GM19239 (cell line): ENCODE results near the gene DAB1.

Source experiments
- DNase-seq: peaks from one replicate; pipeline ENCODE4 v3.0.0; 2011; ENCODE audit warnings: low spot score; ENCODE audit not compliant: insufficient read length
- FAIRE-seq: peaks from 2 replicates; lab custom pipeline; 2011; peaks lifted over from hg19 to GRCh38; lab: Jason Lieb, UNC

Gene DAB1

DNA sequence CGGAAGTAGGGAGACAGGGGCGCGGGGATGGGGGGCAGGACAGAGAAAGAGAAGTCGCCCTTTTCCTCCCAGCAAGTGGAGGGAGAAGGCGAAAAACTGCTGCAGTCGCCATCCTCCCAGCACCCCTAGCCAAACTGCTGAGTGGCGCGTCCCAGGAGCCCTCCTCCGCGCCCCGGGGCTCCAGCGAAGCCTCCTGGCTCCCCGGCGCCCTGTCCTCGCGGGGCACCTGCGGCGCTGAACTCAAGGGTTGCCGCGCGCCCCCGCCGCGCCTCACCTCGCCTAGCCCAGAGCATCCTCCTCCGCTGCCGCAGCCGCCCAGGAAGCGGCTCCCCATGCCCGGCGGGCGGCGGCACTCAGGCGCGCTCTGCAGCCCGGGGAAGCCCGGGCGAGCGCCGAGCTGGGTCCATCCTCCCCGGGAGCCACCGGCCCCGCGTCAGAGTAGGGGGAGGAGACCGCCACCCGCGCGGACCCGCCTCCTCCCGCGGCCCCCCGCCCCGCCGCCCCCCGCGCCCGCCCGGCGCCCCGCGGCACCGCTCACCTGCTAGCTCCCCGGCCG, at the start of gene DAB1:
Gene DAB1 (minus strand): TSS at position 405 of the 556 bp plus-strand sequence. CDS start 133,030 bp downstream, outside the sequence.
- no peak for DNase-seq
- FAIRE-seq: no peak

DNA sequence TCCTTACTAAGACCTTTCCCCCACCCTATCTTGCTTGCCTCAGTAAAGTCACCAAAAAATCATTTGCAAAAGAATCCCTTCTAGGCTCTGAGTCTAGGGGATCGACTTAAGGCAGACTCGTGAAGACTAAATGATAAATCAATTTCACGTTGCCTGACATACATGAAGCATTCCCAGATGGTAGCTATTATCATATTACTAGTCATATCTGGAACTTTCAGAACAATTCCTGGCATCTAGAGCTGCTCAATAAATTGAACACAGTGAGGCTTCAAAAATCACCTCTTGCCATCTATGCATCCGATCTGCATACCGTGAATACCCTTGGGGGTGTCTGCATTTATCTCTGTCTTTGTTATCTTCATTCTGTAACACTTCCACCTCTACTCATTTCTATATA, 49.6 kb upstream of the DAB1 start:
- FAIRE-seq (no peak), DNase-seq (no peak)

DNA sequence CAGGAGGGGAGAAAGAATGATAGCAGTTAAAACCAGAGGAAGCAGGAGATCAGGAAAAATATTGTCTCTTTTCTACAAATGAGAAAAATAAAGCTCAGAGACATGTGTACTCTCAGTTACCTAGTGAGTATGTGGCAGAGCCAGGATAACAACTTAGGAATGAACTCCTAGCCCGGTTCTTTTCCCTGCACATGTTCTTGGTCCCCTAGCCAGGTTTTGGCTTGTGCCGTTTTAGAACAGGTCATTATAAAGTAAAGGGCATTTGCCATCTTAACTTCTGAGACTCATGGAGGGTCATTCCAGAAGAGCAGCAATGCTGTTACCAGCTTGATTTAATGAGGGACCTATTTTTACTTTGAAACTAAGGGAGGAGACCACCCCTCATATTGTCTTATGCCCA, 48.1 kb upstream of the DAB1 start:
- DNase-seq: no peak
- no peak for FAIRE-seq

DNA sequence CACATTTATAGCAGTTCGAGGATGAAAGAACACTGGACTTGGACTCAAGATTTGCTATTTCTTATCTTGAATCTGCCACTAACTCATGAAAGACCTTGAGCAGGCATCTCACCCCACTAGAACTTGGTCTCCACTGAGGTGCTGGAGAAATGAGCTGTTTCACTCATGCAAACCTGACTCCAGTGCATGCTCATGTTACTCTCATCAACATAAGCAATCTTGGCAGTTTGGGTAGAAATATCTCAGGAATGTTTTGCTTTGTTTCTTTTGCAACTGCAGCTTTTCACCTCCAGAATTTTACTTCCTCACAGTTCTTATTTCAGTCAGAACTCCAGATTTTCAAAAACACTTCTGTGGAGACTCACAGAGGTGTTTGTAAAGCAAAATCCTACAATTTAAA, 46.2 kb upstream of the DAB1 start:
- FAIRE-seq (no peak), DNase-seq (no peak)

DNA sequence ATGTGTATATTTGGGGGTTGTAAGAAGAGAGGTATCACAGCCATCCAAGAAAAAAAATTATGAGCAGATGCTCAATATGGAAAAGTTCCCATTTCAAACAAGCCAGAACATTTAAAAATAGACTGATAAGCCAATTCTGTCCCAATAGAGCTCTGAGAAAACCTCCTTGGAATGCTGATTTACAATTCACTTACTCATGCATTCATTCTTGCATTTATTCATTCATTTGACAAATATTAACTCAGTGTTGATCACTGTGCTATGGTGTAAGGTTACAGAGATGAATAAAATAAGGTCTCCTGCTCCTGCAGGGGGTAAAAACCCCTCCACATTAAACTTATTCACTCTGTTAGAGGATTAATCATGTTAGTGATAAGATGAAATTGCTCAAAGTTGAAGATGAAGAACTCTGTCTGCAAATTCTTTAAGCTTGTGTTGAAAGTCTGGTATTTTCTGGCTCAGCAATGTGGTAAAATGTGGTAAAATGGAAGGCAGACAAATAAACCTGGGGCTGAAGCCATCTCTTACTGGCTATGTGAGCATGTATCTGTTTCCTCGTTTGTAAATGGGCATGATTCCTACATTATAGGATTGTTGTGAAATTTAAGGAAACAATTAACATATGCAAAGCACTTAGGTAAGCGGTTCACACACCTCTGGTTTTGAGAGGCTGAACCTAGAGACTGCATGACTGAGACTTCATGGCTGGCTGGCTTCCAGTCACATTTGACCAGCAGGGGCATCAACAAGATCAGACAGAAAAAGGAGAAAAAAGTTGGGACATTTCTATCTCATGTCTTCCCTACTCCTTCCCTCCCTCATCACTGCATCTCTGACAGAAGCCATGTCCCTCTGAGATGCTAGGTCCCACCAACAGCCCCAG, 45.0 kb upstream of the DAB1 start:
- no peak for DNase-seq
- FAIRE-seq: no peak

DNA sequence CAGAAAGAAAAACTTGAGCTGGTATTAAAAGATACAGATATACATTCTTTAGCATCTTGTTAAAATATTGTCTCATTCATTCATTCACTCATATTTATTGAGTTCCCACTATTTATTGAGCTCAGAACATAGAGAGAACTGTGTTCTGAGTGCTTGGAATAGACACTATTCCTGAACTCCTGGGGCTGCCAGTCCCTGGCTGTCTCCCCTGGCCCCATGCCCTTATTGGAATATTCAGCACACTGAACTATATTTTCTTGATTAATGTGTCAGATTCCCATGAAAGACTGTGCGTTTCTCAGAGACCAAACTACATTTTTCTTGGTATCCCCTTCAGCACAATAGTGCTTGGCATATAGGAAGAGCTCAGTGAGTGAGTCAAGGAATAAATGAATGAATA, 44.0 kb upstream of the DAB1 start:
- DNase-seq (no peak), FAIRE-seq (no peak)

DNA sequence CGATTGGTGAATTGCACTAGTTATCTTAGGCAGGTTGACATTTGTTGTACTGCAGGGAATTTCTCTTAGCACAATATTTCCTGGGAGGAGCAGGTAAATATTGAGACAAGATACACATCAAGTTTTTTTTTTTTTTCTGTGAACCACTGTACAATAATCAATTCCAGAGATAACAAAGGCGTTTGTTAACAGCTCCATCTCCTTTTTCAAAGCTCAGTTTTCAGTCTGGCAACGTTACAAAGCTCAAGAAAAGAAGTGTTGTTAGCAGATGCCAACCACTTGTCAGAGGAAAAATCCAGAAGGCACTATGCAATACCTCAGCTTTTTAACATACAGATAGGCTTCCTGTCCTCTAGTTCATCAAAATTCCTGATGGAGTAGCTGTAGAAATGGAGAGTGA, 40.9 kb upstream of the DAB1 start:
- FAIRE-seq (no peak), DNase-seq (no peak)

DNA sequence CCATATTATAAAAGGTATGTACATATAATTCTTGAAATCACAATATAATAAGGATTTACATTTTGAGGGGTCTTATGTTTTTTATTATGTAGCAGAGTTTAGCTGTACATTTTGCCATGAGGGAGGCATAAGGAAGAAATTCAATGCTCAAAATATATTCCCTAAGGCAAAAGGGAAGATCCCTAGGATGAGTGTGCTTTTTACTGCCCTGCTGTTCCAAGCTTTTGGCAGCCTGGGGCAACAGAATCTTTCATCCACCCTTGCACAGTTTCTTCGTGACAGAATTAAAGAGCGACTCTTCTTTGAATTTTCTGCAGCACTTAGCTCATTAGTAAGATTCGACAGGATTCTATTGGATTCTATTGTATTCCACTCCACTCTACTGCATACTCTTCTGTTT, 39.5 kb upstream of the DAB1 start:
- FAIRE-seq (no peak), DNase-seq (no peak)

DNA sequence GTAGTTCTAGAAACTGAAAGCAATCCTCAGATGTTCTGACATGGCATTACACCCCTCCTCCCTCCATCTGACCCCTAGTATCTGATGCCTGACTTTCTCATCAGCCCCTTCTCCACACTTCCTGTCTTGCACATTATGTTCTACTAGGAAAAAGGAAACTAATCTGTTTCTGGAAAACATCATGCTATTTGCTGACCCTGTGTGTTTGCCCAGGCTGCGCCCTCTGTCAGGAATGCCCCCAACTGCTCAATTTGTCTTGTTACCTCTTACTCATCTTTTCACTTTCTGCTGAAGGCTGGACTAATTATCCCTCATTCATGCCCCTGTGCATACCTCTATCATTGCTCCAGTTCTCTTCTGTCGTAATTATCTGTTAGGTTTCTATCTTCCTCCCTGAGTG, 37.5 kb upstream of the DAB1 start:
- FAIRE-seq (no peak), DNase-seq (no peak)

DNA sequence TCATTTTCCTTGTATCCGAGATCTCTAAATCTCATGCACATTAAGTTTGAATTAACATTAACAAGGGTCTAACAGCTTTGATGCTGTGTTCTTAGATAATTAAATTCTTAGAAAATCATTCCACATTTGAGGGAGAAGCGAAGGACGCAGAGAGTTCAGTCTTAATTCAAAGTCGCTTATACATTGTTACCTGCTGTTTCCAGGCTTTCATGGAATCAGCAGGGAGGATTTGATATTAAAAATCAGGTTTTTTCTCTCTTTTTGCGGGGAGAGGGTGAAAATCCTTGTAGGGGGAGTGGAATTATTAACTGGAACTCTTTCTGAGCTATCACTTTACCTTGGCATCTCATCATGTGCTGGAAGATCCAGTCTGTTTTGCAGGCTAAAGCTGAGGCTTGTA, 27.7 kb upstream of the DAB1 start:
- no peak for FAIRE-seq

DNA sequence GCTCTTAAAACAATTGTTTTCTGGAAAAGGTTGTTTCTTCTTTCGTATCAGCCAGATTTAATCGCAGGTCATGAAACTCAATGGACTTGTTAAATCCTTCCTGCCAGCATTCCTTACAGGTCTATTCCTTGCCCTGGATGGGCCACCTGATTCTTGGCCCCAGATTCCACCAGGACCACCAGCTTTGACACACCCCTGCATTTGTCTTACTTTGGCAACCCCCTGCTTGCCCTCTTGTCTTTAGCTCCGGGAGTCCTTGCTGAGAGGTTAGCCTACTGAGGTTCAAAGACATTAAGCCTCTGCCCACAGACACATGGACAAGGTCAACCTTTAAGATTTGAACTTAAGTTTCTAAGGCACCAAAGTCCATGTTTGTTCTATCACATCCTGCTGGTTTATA, 27.1 kb upstream of the DAB1 start:
- FAIRE-seq: no peak
- DNase-seq: no peak

More for the DNA sequence above, 27.7 kb upstream of the DAB1 start:
- no peak for DNase-seq

DNA sequence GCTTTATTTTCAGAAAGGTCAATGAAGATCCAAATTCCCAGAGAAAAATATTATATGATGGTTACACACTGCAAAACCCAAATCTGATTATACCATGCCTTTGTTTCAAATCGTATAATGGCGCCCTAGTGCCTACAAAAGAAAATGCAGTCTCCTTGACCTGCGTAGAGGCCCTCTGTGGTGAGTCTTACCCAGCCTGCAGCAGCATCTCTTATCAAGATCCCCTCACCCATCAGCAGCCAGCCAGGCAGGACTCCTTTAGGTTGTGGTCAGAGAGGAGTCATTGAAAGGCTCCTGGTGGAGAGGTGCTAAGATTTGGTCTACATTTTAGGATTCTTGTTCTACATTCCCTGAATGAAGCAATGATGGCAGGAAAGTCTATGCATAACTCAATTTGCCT, 23.7 kb upstream of the DAB1 start:
- no peak for FAIRE-seq

DNA sequence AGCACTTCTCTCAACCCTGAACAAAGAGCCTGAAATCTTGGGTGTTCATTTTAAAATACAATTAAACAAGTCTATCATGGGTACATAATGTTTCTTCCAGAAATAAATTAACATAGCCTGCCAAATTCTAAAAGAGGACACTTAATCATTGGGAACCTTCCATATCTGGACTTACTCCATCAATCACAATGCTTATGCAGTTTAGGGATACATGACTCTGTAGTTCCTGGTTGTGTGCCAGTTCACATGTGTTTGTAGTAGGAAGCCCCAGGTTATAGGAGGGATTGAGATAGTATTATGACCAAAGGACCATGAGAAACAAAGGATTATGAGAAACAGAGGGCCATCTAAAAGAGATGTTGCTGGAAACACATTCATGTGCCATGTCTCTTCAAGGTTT, 19.1 kb upstream of the DAB1 start:
- FAIRE-seq: no peak

More for the DNA sequence above, 23.7 kb upstream of the DAB1 start:
- no peak for DNase-seq

DNA sequence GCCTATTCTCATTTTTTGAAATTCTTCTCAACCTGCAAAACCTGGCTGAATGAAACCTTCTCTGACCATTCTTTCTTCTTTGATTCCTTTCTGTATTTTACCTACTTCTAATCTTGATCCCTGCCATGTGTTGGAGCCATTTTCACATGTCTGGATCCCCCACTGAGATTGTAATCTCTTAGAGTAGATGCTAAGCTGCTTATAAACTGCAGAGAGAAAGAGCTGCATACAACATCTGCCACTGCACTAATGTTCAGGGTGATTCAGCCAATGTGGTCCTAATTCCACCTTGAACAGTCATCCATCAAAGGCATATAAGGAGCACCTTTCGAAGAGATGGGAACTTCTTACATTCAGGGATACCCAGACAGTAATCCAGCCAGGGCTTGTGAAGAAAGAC, 16.2 kb upstream of the DAB1 start:
- FAIRE-seq (no peak), DNase-seq (no peak)

More for the DNA sequence above, 19.1 kb upstream of the DAB1 start:
- DNase-seq: no peak

DNA sequence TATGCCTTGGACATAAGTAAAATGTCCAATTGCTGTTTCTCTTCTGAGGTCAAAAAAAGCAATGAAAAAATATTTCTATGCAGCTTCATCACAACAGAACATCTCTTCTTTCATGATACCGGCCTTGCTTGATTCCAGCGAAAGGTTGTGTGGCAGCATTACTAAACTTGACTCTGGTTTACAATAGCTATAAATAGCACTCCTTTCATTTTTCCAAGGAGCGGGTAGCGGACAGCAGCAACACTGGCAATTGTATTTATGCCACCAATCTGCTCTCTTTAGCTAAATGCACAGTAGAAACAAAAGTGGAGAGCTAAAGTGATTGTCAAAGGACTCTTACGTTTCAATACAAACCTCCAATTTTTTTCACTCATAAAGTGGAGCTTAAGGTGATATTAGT, 7.5 kb upstream of the DAB1 start:
- no peak for DNase-seq
- no peak for FAIRE-seq

DNA sequence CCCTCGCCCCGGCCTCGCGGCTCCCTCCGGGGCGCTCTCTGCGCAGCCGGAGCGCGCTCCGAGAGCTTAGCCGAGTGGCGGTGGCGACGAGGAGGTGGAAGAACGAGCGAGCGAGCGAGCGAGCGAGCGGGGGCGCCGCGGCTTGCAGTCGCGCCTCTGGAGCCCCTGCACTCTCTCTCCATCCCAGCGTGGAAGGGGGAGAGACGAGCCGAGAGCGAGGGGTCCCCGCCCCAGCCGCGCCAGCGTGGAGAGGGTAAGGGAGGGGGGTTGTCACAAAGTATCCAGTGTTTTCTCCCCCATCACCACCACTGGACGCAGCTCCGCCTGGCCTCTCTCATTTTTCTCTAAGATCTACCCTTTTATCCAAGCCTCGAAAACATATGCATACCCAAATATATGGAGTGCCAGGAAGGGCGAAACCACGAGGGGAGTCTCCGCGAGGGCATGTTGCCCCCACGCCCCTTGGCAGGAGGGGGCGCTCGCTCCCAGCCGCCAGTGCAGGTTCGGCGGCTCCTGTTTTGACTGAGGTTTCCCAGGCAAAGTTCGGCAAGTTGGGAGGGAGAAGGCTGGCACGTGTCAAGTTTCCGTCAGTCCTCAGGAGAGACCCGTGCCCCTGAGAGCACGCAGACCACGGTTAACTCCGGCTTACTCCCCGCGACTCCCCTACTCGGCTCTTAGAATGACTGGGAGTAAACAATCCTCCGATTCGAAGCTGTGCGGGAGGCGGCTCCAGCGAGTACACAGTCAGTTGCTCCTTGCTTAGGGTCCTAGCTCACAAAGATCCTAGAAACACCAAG, 569 bp upstream of the DAB1 start:
- FAIRE-seq: no peak
- no peak for DNase-seq

DNA sequence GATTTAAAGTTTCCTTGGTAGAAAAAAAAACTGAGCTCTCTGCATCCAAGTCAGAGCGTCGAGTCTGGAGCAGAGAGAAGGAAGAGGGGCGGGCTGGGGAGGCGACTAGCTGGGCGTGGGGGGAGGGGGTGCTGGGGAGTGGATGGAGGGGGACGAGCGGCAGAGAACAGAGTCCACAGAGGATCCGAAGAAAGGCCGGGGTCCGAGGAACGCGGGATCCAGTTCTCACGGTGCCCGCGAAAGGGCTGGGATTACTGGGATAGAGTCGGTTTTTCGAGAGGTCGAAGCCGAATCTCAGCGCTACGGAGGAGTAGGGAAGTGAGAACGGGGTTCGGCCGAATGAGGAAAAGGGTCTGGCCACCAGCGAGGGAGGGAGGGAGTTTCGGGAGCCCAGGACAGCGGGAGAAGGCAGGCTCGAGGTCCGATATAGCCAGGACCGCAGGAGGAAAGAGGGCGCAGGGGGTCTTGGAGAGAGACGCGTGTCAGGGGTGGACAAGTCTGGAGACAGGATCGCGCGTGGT, 665 bp downstream of the DAB1 start:
- FAIRE-seq: no peak
- no peak for DNase-seq

DNA sequence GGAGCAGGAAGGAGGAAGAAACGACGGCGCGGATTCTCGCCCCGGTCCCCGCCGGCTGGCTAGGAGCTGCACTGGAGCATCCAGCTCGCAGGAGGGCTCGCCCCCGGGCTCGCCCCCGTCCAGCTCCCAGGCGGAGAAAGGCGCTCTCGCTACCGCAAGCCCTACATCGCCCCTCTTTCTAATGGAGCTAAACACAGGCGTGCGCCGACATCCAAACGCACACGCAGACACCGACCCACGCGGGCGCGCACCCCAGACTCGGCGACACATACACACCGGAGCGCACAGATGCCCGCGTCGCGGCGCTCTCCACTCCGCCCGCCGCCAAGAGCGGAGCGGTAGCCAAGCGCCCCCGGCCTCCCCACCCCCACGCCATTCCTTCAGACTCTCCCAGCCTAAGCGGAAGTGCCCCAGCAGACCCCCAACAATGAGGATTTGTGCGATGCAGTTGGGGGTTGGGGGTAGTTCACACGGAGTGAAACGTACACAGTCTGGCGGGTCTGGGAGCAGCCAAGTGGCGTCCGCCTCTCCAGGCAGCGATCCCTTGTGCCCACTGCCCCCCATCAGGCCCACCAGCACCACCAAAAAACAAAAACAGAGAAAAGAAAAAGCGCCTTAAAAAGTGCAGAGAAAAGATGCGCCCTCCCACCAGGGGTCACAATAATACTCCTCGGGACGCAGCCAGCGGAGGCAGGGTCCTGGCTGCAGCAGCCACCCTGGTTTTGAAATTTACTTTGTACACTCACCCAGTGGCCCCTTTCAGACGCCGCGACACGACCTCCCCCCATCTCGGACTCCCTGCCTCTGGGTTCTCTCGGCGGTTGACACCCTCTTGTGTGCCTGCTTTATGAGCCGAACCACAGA, 1.4 kb downstream of the DAB1 start:
- DNase-seq (no peak), FAIRE-seq (no peak)

DNA sequence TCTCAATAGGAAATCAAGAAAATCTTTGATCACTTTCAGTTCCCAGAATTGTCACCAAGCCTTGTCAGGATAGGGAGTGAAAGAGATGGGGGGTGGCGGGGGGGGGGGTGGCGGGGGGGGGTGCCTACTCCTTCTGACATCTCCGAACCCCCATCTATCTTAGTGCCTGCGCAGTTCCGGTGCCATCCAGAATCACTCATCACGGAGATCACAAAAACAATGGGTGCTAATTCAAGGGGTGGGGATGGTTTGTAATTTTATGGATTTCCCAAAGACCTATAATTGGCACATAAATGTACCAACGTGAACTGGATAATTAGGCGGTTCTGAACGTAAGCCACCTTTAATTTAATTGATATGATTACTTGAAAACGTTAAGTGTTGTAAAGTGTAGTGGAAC, 2.1 kb downstream of the DAB1 start:
- DNase-seq (no peak), FAIRE-seq (no peak)
